ENCODE measurements around the gene KIAA0513. TPM values are rescaled to one million over a fixed set of nuclear protein-coding genes. Genes with fewer than 3 reads are reported as not detected.

The KIAA0513 gene
- total RNA-seq, 2 experiments from 2014 or later: 9.0 to 10.9 TPM

DNA sequence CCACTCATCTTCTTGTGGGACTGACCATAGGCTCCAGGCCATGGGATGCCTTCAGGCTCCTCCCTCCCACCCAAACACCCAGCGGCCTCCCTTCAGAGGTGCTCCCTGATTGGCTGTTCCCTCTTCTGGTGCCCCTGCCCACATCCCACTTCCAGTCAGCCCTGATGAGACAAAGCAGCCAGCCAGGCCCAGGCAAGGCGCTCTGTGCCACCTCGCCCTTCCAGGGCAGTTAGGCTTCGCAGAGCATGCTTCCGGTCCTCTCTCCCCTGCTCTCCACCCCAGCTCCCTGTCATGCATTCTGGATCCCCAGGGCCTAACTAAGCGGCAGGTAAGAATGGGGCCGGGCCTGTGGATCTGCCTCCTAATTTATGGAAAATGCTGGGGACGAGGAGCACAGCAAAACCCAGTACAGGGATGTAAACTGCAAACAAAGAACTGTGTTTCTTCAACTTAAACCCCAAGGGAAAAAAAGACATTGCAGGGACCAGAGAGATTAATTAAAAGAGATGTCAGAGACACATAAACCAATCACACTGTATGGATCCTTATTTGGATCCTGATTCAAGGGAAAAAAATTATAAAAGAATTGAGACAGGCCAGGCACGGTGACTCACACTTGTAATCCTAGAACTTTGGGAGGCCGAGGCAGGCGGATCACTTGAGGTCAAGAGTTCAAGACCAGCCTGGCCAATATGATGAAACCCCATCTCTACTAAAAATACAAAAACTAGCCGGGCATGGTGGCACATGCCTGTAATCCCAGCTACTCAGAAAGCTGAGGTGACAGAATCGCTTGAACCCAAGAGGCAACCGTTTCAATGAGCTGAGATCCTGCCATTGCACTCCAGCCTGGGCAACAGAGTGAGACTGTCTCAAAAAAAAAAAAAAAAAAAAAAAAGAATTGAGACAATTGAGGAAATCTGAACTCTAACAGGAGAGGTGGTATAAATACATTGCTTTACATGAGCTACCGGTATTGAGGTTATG, 42.2 kb upstream of the KIAA0513 start:
- ATAC-seq (ENCODE audit: poor library complexity): no peak
- no peaks in the 10 kb centered on the region for H3K27me3 Mint-ChIP-seq
- peaks cover 11% of the 10 kb centered on the region for H3K4me1 Mint-ChIP-seq (ENCODE audit: low read depth)
- TF ChIP-seq, protein P1, sequence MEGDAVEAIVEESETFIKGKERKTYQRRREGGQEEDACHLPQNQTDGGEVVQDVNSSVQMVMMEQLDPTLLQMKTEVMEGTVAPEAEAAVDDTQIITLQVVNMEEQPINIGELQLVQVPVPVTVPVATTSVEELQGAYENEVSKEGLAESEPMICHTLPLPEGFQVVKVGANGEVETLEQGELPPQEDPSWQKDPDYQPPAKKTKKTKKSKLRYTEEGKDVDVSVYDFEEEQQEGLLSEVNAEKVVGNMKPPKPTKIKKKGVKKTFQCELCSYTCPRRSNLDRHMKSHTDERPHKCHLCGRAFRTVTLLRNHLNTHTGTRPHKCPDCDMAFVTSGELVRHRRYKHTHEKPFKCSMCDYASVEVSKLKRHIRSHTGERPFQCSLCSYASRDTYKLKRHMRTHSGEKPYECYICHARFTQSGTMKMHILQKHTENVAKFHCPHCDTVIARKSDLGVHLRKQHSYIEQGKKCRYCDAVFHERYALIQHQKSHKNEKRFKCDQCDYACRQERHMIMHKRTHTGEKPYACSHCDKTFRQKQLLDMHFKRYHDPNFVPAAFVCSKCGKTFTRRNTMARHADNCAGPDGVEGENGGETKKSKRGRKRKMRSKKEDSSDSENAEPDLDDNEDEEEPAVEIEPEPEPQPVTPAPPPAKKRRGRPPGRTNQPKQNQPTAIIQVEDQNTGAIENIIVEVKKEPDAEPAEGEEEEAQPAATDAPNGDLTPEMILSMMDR (IDR thresholded peaks at IDR 0.05): no peak
- ChIA-PET CTCF (interaction anchor here (0.7 kb wide), 1 partner anchor 321 kb away, joined by 3 read pairs; no protein-coding TSS in a partner anchor), POLR2A (no interaction called here)
- peaks cover 84% of the 10 kb centered on the region for H3K36me3 Mint-ChIP-seq (ENCODE audit: low read depth)
- DNase-seq: no peak
- no peak overlapping the region for H3K4me3 Mint-ChIP-seq
- no peaks in the 10 kb centered on the region for H3K9me3 ChIP-seq (ENCODE audit: control insufficient read depth in 1 of 2, insufficient read depth in 1 of 2, low read length in 2 of 2)
- peak overlapping the region; percentile 28 for H3K27ac Mint-ChIP-seq
- H3K4me1 ChIP-seq (ENCODE audit: insufficient read depth, low read length): peaks cover 12% of the 10 kb centered on the region
- no peak overlapping the region for H3K4me3 ChIP-seq (ENCODE audit: low read length)
- H3K27ac ChIP-seq (ENCODE audit: low read depth in 1 of 2, low read length in 2 of 2): no peak overlapping the region
- peaks cover 78% of the 10 kb centered on the region for H3K36me3 ChIP-seq (ENCODE audit: insufficient read depth, low read length)
- intact Hi-C loops (cut with DNase I, micrococcal nuclease): loop anchor here in 1 of 2 experiments (5.0 kb wide), 1 partner anchor 102 kb away; no protein-coding TSS in a partner anchor
- no peaks in the 10 kb centered on the region for H3K9me3 Mint-ChIP-seq
- no peaks in the 10 kb centered on the region for H3K27me3 ChIP-seq (ENCODE audit: control insufficient read depth in 1 of 2, insufficient read depth in 2 of 2, low read length in 2 of 2)

DNA sequence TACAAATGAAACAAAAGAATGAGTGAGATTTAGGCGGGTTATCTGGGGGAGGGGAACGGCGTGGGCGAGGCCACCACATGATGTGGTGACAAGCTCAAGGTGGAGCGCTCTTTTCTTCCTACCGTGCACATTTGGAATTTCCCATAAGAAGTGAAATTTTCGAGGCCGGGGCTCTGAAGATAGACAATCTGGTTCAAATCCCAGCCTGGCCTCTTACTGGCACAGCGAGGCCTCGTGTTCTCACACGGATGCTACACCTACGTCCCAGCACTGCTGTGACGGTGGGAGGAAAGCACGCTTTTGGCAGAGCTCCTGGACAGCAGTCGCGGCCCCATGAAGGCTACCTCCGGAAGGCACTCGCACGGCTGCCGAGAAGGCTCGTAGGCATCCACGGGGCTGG, 41.5 kb upstream of the KIAA0513 start:
- ATAC-seq (ENCODE audit: poor library complexity): peak; percentile 57
- TF ChIP-seq, protein P1 (IDR thresholded peaks at IDR 0.05): no peak

DNA sequence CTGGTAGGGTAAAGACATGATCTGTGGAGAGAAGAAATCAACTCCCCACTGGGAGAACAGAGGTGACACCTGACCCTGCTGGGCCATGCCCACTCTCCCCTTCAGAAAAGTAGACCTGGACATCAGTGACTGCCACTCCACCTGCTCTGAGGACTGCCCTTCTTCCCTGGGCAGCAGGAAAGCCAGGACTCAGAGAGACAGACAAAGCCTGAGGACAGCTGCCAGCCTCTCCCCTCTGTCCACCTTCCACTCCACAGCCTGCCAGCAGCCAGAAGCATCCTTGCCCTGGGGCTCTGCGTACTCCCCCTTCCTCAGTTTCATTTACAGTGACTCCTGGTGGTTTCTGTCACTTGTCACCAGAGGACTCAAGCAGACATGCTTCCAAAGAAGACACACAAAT, 40.7 kb upstream of the KIAA0513 start:
- ChIA-PET POLR2A (no interaction called here), CTCF (no interaction called here)
- intact Hi-C loops (cut with DNase I, micrococcal nuclease): loop anchor here in 1 of 2 experiments (5.0 kb wide), 1 partner anchor 100 kb away; no protein-coding TSS in a partner anchor
- Mint-ChIP-seq H3K27me3 (no peaks in the 10 kb centered on the region), H3K4me3 (no peak overlapping the region), H3K36me3 (ENCODE audit: low read depth) (peaks cover 84% of the 10 kb centered on the region), H3K27ac (no peak overlapping the region), H3K9me3 (no peaks in the 10 kb centered on the region), H3K4me1 (ENCODE audit: low read depth) (peaks cover 17% of the 10 kb centered on the region)
- Histone ChIP-seq H3K4me1 (ENCODE audit: insufficient read depth, low read length) (peaks cover 12% of the 10 kb centered on the region), H3K27me3 (ENCODE audit: control insufficient read depth in 1 of 2, insufficient read depth in 2 of 2, low read length in 2 of 2) (no peaks in the 10 kb centered on the region), H3K27ac (ENCODE audit: low read depth in 1 of 2, low read length in 2 of 2) (no peak overlapping the region), H3K36me3 (ENCODE audit: insufficient read depth, low read length) (peaks cover 70% of the 10 kb centered on the region), H3K4me3 (ENCODE audit: low read length) (no peak overlapping the region), H3K9me3 (ENCODE audit: control insufficient read depth in 1 of 2, insufficient read depth in 1 of 2, low read length in 2 of 2) (no peaks in the 10 kb centered on the region)
- ATAC-seq (ENCODE audit: poor library complexity) (no peak), DNase-seq (no peak)
- TF ChIP-seq, protein P1 (IDR thresholded peaks at IDR 0.05): no peak

More for the DNA sequence above, 41.5 kb upstream of the KIAA0513 start:
- peaks cover 84% of the 10 kb centered on the region for H3K36me3 Mint-ChIP-seq (ENCODE audit: low read depth)
- H3K9me3 ChIP-seq (ENCODE audit: control insufficient read depth in 1 of 2, insufficient read depth in 1 of 2, low read length in 2 of 2): no peaks in the 10 kb centered on the region
- H3K4me1 ChIP-seq (ENCODE audit: insufficient read depth, low read length): peaks cover 12% of the 10 kb centered on the region
- H3K27me3 ChIP-seq (ENCODE audit: control insufficient read depth in 1 of 2, insufficient read depth in 2 of 2, low read length in 2 of 2): no peaks in the 10 kb centered on the region
- no peaks in the 10 kb centered on the region for H3K27me3 Mint-ChIP-seq
- peak overlapping the region; percentile 28 for H3K27ac Mint-ChIP-seq
- DNase-seq: peak in 1 of 14 experiments; percentile 28
- peaks cover 17% of the 10 kb centered on the region for H3K4me1 Mint-ChIP-seq (ENCODE audit: low read depth)
- intact Hi-C loops (cut with DNase I, micrococcal nuclease): loop anchor here in 1 of 2 experiments (5.0 kb wide), 1 partner anchor 101 kb away; no protein-coding TSS in a partner anchor
- H3K27ac ChIP-seq (ENCODE audit: low read depth in 1 of 2, low read length in 2 of 2): no peak overlapping the region
- POLR2A ChIA-PET: no interaction called here
- no peak overlapping the region for H3K4me3 Mint-ChIP-seq
- H3K36me3 ChIP-seq (ENCODE audit: insufficient read depth, low read length): peaks cover 74% of the 10 kb centered on the region
- CTCF ChIA-PET: interaction anchor here (0.7 kb wide), 1 partner anchor 321 kb away, joined by 3 read pairs; no protein-coding TSS in a partner anchor
- no peak overlapping the region for H3K4me3 ChIP-seq (ENCODE audit: low read length)
- no peaks in the 10 kb centered on the region for H3K9me3 Mint-ChIP-seq

Measured in CD4-positive, alpha-beta T cell (primary cell).